Posterior cingulate gyrus (tissue), 11 donors: ENCODE measurements around the gene RNF141.

Experiments used
- DNase-seq, 10 donors: peaks; one replicate each; pipeline versions ENCODE4 v3.0.0 to v3.0.0-alpha.2; 2020 to 2021; ENCODE audit warnings: mixed read lengths in 3 of 10
- intact Hi-C: fragments of 100-400 bp; cut with DNase I; formaldehyde crosslinking; loops from one replicate; pipeline ENCODE4 v1.15.1; 2023

Gene RNF141

GRCh38 chr11:10500757-10501684, 40.0 kb downstream of the RNF141 start:
- no peak for DNase-seq

GRCh38 chr11:10499874-10500601, 40.9 kb downstream of the RNF141 start:
- intact Hi-C loops: no loop called here
- DNase-seq: no peak

More at GRCh38 chr11:10500757-10501684, 40.0 kb downstream of the RNF141 start:
- intact Hi-C loops: no loop called here

- no peak for DNase-seq
- intact Hi-C loops: no loop called here
Measured at GRCh38 chr11:10499452-10499851, 41.5 kb downstream of the RNF141 start.

- intact Hi-C loops: no loop called here
Measured at GRCh38 chr11:10498426-10499250, 42.3 kb downstream of the RNF141 start.

GRCh38 chr11:10498022-10498400, 43.0 kb downstream of the RNF141 start:
- DNase-seq: no peak
- intact Hi-C loops: no loop called here

More at GRCh38 chr11:10498426-10499250, 42.3 kb downstream of the RNF141 start:
- DNase-seq: no peak

GRCh38 chr11:10497371-10498021, 43.5 kb downstream of the RNF141 start:
- peak in 3 of 10 donors; percentile 4 to 74 (median 13) for DNase-seq

GRCh38 chr11:10496296-10496936, 44.6 kb downstream of the RNF141 start:
- DNase-seq: peak in 1 of 10 donors; percentile 13
- intact Hi-C loops: no loop called here

More at GRCh38 chr11:10497371-10498021, 43.5 kb downstream of the RNF141 start:
- intact Hi-C loops: no loop called here

GRCh38 chr11:10495464-10495786, 45.6 kb downstream of the RNF141 start:
- intact Hi-C loops: no loop called here
- peak in 2 of 10 donors; percentile 6 to 13 for DNase-seq

- peak in 1 of 10 donors; percentile 9 for DNase-seq
- intact Hi-C loops: no loop called here
Measured at GRCh38 chr11:10494636-10495463, 46.1 kb downstream of the RNF141 start.

- intact Hi-C loops: no loop called here
- peak in 2 of 10 donors; percentile 5 to 7 for DNase-seq
Measured at GRCh38 chr11:10493041-10493663, 47.8 kb downstream of the RNF141 start.

GRCh38 chr11:10492084-10492483, 48.9 kb downstream of the RNF141 start:
- DNase-seq: no peak
- intact Hi-C loops: no loop called here

- intact Hi-C loops: no loop called here
- peak in 8 of 10 donors; percentile 67 to 96 (median 86) for DNase-seq
Measured at GRCh38 chr11:10490398-10491241, 50.4 kb downstream of the RNF141 start.

GRCh38 chr11:10490032-10490397, 51.0 kb downstream of the RNF141 start:
- peak in 2 of 10 donors; percentile 8 to 16 for DNase-seq
- intact Hi-C loops: no loop called here

GRCh38 chr11:10488934-10489691, 51.9 kb downstream of the RNF141 start:
- peak in 1 of 10 donors; percentile 7 for DNase-seq
- intact Hi-C loops: no loop called here

- DNase-seq: peak in 1 of 10 donors; percentile 5
- intact Hi-C loops: no loop called here
Measured at GRCh38 chr11:10488121-10488933, 52.7 kb downstream of the RNF141 start.
